MM.1S (cell line): ENCODE data around the gene ING3.

Source experiments
- CTCF ChIP-seq: fragments of 300-600 bp; sonication (generic); IDR thresholded peaks from 2 replicates; pipeline ENCODE4 v1.5.1; 2016; ENCODE audit warnings: antibody characterized with exemption, low read length, mixed read lengths
- EZH2 ChIP-seq: fragments of 300-600 bp; sonication (generic); optimal IDR thresholded peaks from 2 replicates; pipeline ENCODE3; 2017; ENCODE audit warnings: low read depth, mild to moderate bottlenecking, antibody characterized with exemption, low read length, mixed read lengths

GRCh38 chr7:120985839-120986238, 35.3 kb downstream of the ING3 start:
- no peak for TF ChIP-seq CTCF
- TF ChIP-seq EZH2, result no peak
